ENCODE data around the gene ANKRD24.

DNA sequence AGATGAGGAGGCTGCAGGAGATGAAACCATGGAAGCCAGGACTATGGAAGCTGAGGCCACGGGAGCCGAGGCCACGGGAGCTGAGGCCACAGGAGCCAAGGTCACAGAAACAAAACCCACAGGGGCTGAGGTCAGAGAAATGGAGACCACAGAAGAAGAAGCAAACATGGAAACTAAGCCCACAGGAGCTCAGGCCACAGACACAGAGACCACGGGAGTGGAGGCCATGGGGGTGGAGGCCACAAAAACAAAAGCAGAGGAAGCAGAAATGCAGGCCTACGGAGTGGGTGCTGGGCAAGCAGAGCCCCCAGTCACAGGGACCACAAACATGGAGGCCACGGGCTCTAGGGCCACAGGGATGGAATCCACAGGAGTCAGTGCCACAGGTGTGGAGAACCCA lies 34.4 kb downstream of the ANKRD24 start:
- TF ChIP-seq, protein P1, sequence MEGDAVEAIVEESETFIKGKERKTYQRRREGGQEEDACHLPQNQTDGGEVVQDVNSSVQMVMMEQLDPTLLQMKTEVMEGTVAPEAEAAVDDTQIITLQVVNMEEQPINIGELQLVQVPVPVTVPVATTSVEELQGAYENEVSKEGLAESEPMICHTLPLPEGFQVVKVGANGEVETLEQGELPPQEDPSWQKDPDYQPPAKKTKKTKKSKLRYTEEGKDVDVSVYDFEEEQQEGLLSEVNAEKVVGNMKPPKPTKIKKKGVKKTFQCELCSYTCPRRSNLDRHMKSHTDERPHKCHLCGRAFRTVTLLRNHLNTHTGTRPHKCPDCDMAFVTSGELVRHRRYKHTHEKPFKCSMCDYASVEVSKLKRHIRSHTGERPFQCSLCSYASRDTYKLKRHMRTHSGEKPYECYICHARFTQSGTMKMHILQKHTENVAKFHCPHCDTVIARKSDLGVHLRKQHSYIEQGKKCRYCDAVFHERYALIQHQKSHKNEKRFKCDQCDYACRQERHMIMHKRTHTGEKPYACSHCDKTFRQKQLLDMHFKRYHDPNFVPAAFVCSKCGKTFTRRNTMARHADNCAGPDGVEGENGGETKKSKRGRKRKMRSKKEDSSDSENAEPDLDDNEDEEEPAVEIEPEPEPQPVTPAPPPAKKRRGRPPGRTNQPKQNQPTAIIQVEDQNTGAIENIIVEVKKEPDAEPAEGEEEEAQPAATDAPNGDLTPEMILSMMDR (IDR thresholded peaks at IDR 0.05) = no peak
- no peak for TF ChIP-seq POLR2A (IDR thresholded peaks at IDR 0.05)

Data from tibial nerve (tissue), 3 donors.